ENCODE results near the gene GNG7.

The GNG7 gene

GRCh38 chr19:2747349-2747748 lies 44.9 kb upstream of the GNG7 start:
- Histone ChIP-seq H3K4me1 (ENCODE audit: insufficient read depth, low read length, poor library complexity, severe bottlenecking) (no peaks in the 10 kb centered on the region), H3K9me3 (ENCODE audit: insufficient read depth, low read depth, low read length) (no peaks in the 10 kb centered on the region), H2AFZ (ENCODE audit: low read length) (no peak overlapping the region), H4K20me1 (ENCODE audit: insufficient read depth, low read length, poor library complexity, severe bottlenecking) (no peaks in the 10 kb centered on the region), H3K79me2 (ENCODE audit: insufficient read depth, low read length) (no peaks in the 10 kb centered on the region), H3F3A (ENCODE audit: low read depth) (no peaks in the 10 kb centered on the region), H3K4me3 (ENCODE audit: low read length, poor library complexity, severe bottlenecking) (no peak overlapping the region), H3K9ac (ENCODE audit: low read depth, low read length, poor library complexity, severe bottlenecking) (no peak overlapping the region), H3K9me2 (replicated peaks; ENCODE audit: low read depth, low read length) (no peaks in the 10 kb centered on the region), H3K36me3 (ENCODE audit: insufficient read depth, low read length) (no peaks in the 10 kb centered on the region), H3K4me2 (ENCODE audit: low read depth, low read length, poor library complexity, severe bottlenecking) (no peak overlapping the region), H3K27me3 (ENCODE audit: insufficient read depth, low read length, poor library complexity, severe bottlenecking) (no peaks in the 10 kb centered on the region)
- TF ChIP-seq CTCF (conservative IDR thresholded peaks at IDR 0.05; ENCODE audit: low read length) (no peak), EZH2phosphoT487 (IDR thresholded peaks at IDR 0.05; ENCODE audit: borderline replicate concordance) (no peak)

- peaks cover 4% of the 10 kb centered on the region for H4K20me1 ChIP-seq (ENCODE audit: insufficient read depth, low read length, poor library complexity, severe bottlenecking)
- no peak overlapping the region for H3K9ac ChIP-seq (ENCODE audit: low read depth, low read length, poor library complexity, severe bottlenecking)
- H3K4me2 ChIP-seq (ENCODE audit: low read depth, low read length, poor library complexity, severe bottlenecking), result no peak overlapping the region
- no peaks in the 10 kb centered on the region for H3K4me1 ChIP-seq (ENCODE audit: insufficient read depth, low read length, poor library complexity, severe bottlenecking)
- H3K9me2 ChIP-seq (replicated peaks; ENCODE audit: low read depth, low read length), result no peaks in the 10 kb centered on the region
- H3K79me2 ChIP-seq (ENCODE audit: insufficient read depth, low read length), result peaks cover 6% of the 10 kb centered on the region
- peaks cover 5% of the 10 kb centered on the region for H3F3A ChIP-seq (ENCODE audit: low read depth)
- TF ChIP-seq CTCF (conservative IDR thresholded peaks at IDR 0.05; ENCODE audit: low read length) (no peak), EZH2phosphoT487 (IDR thresholded peaks at IDR 0.05; ENCODE audit: borderline replicate concordance) (no peak)
- H3K9me3 ChIP-seq (ENCODE audit: insufficient read depth, low read depth, low read length), result no peaks in the 10 kb centered on the region
- H3K27me3 ChIP-seq (ENCODE audit: insufficient read depth, low read length, poor library complexity, severe bottlenecking), result peaks cover 5% of the 10 kb centered on the region
- no peak overlapping the region for H3K4me3 ChIP-seq (ENCODE audit: low read length, poor library complexity, severe bottlenecking)
- no peaks in the 10 kb centered on the region for H3K36me3 ChIP-seq (ENCODE audit: insufficient read depth, low read length)
- H2AFZ ChIP-seq (ENCODE audit: low read length), result no peak overlapping the region
These were observed 41.6 kb upstream of the GNG7 start for GRCh38 chr19:2744113-2744512.

GRCh38 chr19:2743099-2743498 lies 40.6 kb upstream of the GNG7 start:
- Histone ChIP-seq H3K9me2 (replicated peaks; ENCODE audit: low read depth, low read length) (no peaks in the 10 kb centered on the region), H3K4me1 (ENCODE audit: insufficient read depth, low read length, poor library complexity, severe bottlenecking) (no peaks in the 10 kb centered on the region), H3F3A (ENCODE audit: low read depth) (peaks cover 6% of the 10 kb centered on the region), H4K20me1 (ENCODE audit: insufficient read depth, low read length, poor library complexity, severe bottlenecking) (peaks cover 10% of the 10 kb centered on the region), H2AFZ (ENCODE audit: low read length) (no peak overlapping the region), H3K27me3 (ENCODE audit: insufficient read depth, low read length, poor library complexity, severe bottlenecking) (peaks cover 5% of the 10 kb centered on the region), H3K9ac (ENCODE audit: low read depth, low read length, poor library complexity, severe bottlenecking) (no peak overlapping the region), H3K9me3 (ENCODE audit: insufficient read depth, low read depth, low read length) (no peaks in the 10 kb centered on the region), H3K4me3 (ENCODE audit: low read length, poor library complexity, severe bottlenecking) (no peak overlapping the region), H3K36me3 (ENCODE audit: insufficient read depth, low read length) (no peaks in the 10 kb centered on the region), H3K79me2 (ENCODE audit: insufficient read depth, low read length) (peaks cover 11% of the 10 kb centered on the region), H3K4me2 (ENCODE audit: low read depth, low read length, poor library complexity, severe bottlenecking) (no peak overlapping the region)
- TF ChIP-seq EZH2phosphoT487 (IDR thresholded peaks at IDR 0.05; ENCODE audit: borderline replicate concordance), result no peak
- TF ChIP-seq CTCF (conservative IDR thresholded peaks at IDR 0.05; ENCODE audit: low read length), result no peak
